Naive thymus-derived CD4-positive, alpha-beta T cell (primary cell): ENCODE results near the gene COQ4. TPM values are rescaled to one million over a fixed set of nuclear protein-coding genes. Genes with fewer than 3 reads are reported as not detected.

ENCODE experiments used
- ATAC-seq: fragments of 150-1000 bp; cut with Tn5 transposase; 2 replicates; pipeline ENCODE4 v1.10.0; 2021; ENCODE audit warnings: mild to moderate bottlenecking, moderate library complexity
- CTCF ChIA-PET: fragments of 350-600 bp; sonication (Branson Sonifier 250); formaldehyde crosslinking; loops from one replicate; lab custom pipeline; 2021; ENCODE audit warnings: antibody characterized with exemption; lab: Charles Lee
- POLR2A ChIA-PET: fragments of 350-600 bp; sonication (Branson Sonifier 250); formaldehyde crosslinking; loops from one replicate; lab custom pipeline; 2021; ENCODE audit warnings: antibody characterized with exemption, inconsistent platforms; lab: Charles Lee
- DNase-seq, 9 donors: peaks; one replicate each; pipeline versions ENCODE4 v3.0.0 to v3.0.0-alpha.2; 2020 to 2022; ENCODE audit warnings: mixed read lengths in 1 of 9
- H3K27ac ChIP-seq: one replicate; pipeline ENCODE4 v1.7.0; 2013; ENCODE audit warnings: mild to moderate bottlenecking, low read depth, low read length, moderate library complexity
- H3K27me3 ChIP-seq, 2 donors: one replicate each; pipeline ENCODE4 v1.7.0; 2013; ENCODE audit warnings: low read length in 2 of 2, mild to moderate bottlenecking in 2 of 2, moderate library complexity in 2 of 2; ENCODE audit not compliant: control insufficient read depth in 2 of 2, insufficient read depth in 2 of 2
- H3K36me3 ChIP-seq, 3 experiments: 1 replicate in 2 of 3; 2 replicates in 1 of 3; pipeline ENCODE4 v1.7.0; 2013; ENCODE audit warnings: low read length in 3 of 3, mild to moderate bottlenecking in 3 of 3, moderate library complexity in 1 of 3; ENCODE audit not compliant: insufficient read depth in 3 of 3, control insufficient read depth in 2 of 3
- H3K4me1 ChIP-seq, 2 donors: one replicate each; pipeline ENCODE4 v1.7.0; 2013; ENCODE audit warnings: low read length in 2 of 2, mild to moderate bottlenecking in 2 of 2, moderate library complexity in 1 of 2; ENCODE audit not compliant: control insufficient read depth in 2 of 2, insufficient read depth in 2 of 2
- H3K4me3 ChIP-seq: 2 replicates; pipeline ENCODE4 v1.7.0; 2013; ENCODE audit warnings: mild to moderate bottlenecking, low read length
- H3K9me3 ChIP-seq, 3 experiments: 1 replicate in 2 of 3; 2 replicates in 1 of 3; pipeline ENCODE4 v1.7.0; 2013; ENCODE audit warnings: low read length in 3 of 3; ENCODE audit not compliant: control insufficient read depth in 2 of 3
- H3K27ac Mint-ChIP-seq, 9 donors: one replicate each; pipeline ENCODE4 v1.8.0; 2020 to 2022; ENCODE audit warnings: mixed read lengths in 9 of 9, mild to moderate bottlenecking in 8 of 9, moderate library complexity in 5 of 9, inconsistent platforms in 2 of 9
- H3K27me3 Mint-ChIP-seq, 5 donors: one replicate each; pipeline ENCODE4 v1.8.0; 2021 to 2022; ENCODE audit warnings: mixed read lengths in 5 of 5, mild to moderate bottlenecking in 1 of 5
- H3K36me3 Mint-ChIP-seq, 5 donors: one replicate each; pipeline ENCODE4 v1.8.0; 2020 to 2022; ENCODE audit warnings: mixed read lengths in 5 of 5, mild to moderate bottlenecking in 3 of 5, inconsistent platforms in 1 of 5
- H3K4me1 Mint-ChIP-seq, 7 donors: one replicate each; pipeline ENCODE4 v1.8.0; 2020 to 2022; ENCODE audit warnings: mixed read lengths in 7 of 7, mild to moderate bottlenecking in 3 of 7, inconsistent platforms in 1 of 7
- H3K4me3 Mint-ChIP-seq, 10 donors: one replicate each; pipeline ENCODE4 v1.8.0; 2020 to 2022; ENCODE audit warnings: mild to moderate bottlenecking in 10 of 10, mixed read lengths in 10 of 10, moderate library complexity in 6 of 10, inconsistent platforms in 2 of 10
- H3K9me3 Mint-ChIP-seq, 11 donors: one replicate each; pipeline ENCODE4 v1.8.0; 2020 to 2022; ENCODE audit warnings: mixed read lengths in 11 of 11, mild to moderate bottlenecking in 4 of 11, inconsistent platforms in 1 of 11, moderate library complexity in 1 of 11
- intact Hi-C, 2 donors: fragments of 100-400 bp; cut with micrococcal nuclease; formaldehyde crosslinking; loops; one replicate each; pipeline ENCODE4 v1.15.1; 2023
- polyA plus RNA-seq, 2 donors: library from polyadenylated mRNA; unstranded; fragments of 300-500 nt; fragmentation: Illumina TruSeq; gene quantifications; one replicate each; pipeline ENCODE4 v1.2.3, GENCODE V29; 2021
- total RNA-seq, 6 experiments: library from RNA in 5 of 6; stranded (reverse) in 5 of 6; gene quantifications; 1 replicate in 5 of 6; 2 replicates in 1 of 6; pipeline ENCODE4 v1.2.3 and lab custom pipeline; 2021 to 2026

COQ4 gene
- total and polyA plus RNA-seq, 7 experiments from 2014 or later, result 29.6 to 47.2 (median 35.9) TPM

GRCh38 chr9:128286440-128286839 lies 36.2 kb upstream of the COQ4 start:
- ATAC-seq, result no peak
- intact Hi-C loops, result no loop called here
- H3K27me3 ChIP-seq, result no peaks in the 10 kb centered on the region
- no peaks in the 10 kb centered on the region for H3K9me3 ChIP-seq
- ChIA-PET POLR2A (interaction anchor here (1.2 kb wide), 1 partner anchor 23 kb away, joined by 3 read pairs; no protein-coding TSS in a partner anchor), CTCF (interaction anchor here (0.6 kb wide), 1 partner anchor 475 kb away, joined by 8 read pairs; no protein-coding TSS in a partner anchor)
- Mint-ChIP-seq H3K9me3 (no peaks in the 10 kb centered on the region), H3K36me3 (peaks cover 0 to 20% (median 4%) of the 10 kb centered on the region in 5 donors), H3K27ac (no peak overlapping the region), H3K4me1 (no peaks in the 10 kb centered on the region), H3K27me3 (no peaks in the 10 kb centered on the region), H3K4me3 (no peak overlapping the region)
- no peak overlapping the region for H3K4me3 ChIP-seq
- no peak overlapping the region for H3K27ac ChIP-seq
- H3K36me3 ChIP-seq, result peaks cover 0 to 29% (median 0%) of the 10 kb centered on the region in 3 experiments
- no peaks in the 10 kb centered on the region for H3K4me1 ChIP-seq
- no peak for DNase-seq

- H3K27me3 Mint-ChIP-seq, result no peaks in the 10 kb centered on the region
- Histone ChIP-seq H3K4me1 (no peaks in the 10 kb centered on the region), H3K36me3 (peaks cover 0 to 32% (median 0%) of the 10 kb centered on the region in 3 experiments), H3K27ac (no peak overlapping the region), H3K9me3 (no peaks in the 10 kb centered on the region), H3K27me3 (no peaks in the 10 kb centered on the region), H3K4me3 (no peak overlapping the region)
- H3K9me3 Mint-ChIP-seq, result no peaks in the 10 kb centered on the region
- no peaks in the 10 kb centered on the region for H3K4me1 Mint-ChIP-seq
- no peak overlapping the region for H3K4me3 Mint-ChIP-seq
- ATAC-seq (no peak), DNase-seq (no peak)
- CTCF ChIA-PET, result no interaction called here
- intact Hi-C loops, result no loop called here
- no peak overlapping the region for H3K27ac Mint-ChIP-seq
- POLR2A ChIA-PET, result no interaction called here
- H3K36me3 Mint-ChIP-seq, result peaks cover 0 to 20% (median 4%) of the 10 kb centered on the region in 5 donors
These were observed 34.2 kb upstream of the COQ4 start for GRCh38 chr9:128288273-128289004.

GRCh38 chr9:128292009-128292408 lies 30.6 kb upstream of the COQ4 start:
- no peak overlapping the region for H3K27ac ChIP-seq
- H3K9me3 Mint-ChIP-seq, result peaks cover 0 to 1% (median 0%) of the 10 kb centered on the region in 11 donors
- ChIA-PET POLR2A (interaction anchor here (0.8 kb wide), 1 partner anchor 49 kb away, joined by 4 read pairs; no protein-coding TSS in a partner anchor), CTCF (interaction anchor here (0.5 to 0.7 kb wide), 3 partner anchors 70 to 434 kb away, joined by 3 to 5 read pairs (median 4); no protein-coding TSS in a partner anchor)
- DNase-seq (no peak), ATAC-seq (no peak)
- no peaks in the 10 kb centered on the region for H3K4me1 ChIP-seq
- no peaks in the 10 kb centered on the region for H3K9me3 ChIP-seq
- H3K27me3 ChIP-seq, result no peaks in the 10 kb centered on the region
- H3K4me3 Mint-ChIP-seq, result no peak overlapping the region
- no peak overlapping the region for H3K4me3 ChIP-seq
- no peaks in the 10 kb centered on the region for H3K27me3 Mint-ChIP-seq
- intact Hi-C loops, result no loop called here
- peaks cover 0 to 18% (median 4%) of the 10 kb centered on the region in 5 donors for H3K36me3 Mint-ChIP-seq
- no peak overlapping the region for H3K27ac Mint-ChIP-seq
- H3K36me3 ChIP-seq, result peaks cover 0 to 13% (median 0%) of the 10 kb centered on the region in 3 experiments
- peaks cover 0 to 5% (median 4%) of the 10 kb centered on the region in 7 donors for H3K4me1 Mint-ChIP-seq

- Histone ChIP-seq H3K4me1 (no peaks in the 10 kb centered on the region), H3K9me3 (no peaks in the 10 kb centered on the region), H3K36me3 (peaks cover 0 to 10% (median 0%) of the 10 kb centered on the region in 3 experiments), H3K4me3 (no peak overlapping the region), H3K27me3 (no peaks in the 10 kb centered on the region), H3K27ac (no peak overlapping the region)
- peaks cover 0 to 1% (median 0%) of the 10 kb centered on the region in 11 donors for H3K9me3 Mint-ChIP-seq
- no peak overlapping the region for H3K27ac Mint-ChIP-seq
- intact Hi-C loops, result no loop called here
- H3K27me3 Mint-ChIP-seq, result no peaks in the 10 kb centered on the region
- peaks cover 0 to 15% (median 4%) of the 10 kb centered on the region in 5 donors for H3K36me3 Mint-ChIP-seq
- CTCF ChIA-PET, result no interaction called here
- H3K4me3 Mint-ChIP-seq, result no peak overlapping the region
- peaks cover 0 to 5% (median 4%) of the 10 kb centered on the region in 7 donors for H3K4me1 Mint-ChIP-seq
- POLR2A ChIA-PET, result interaction anchor here (0.6 kb wide), 1 partner anchor 83 kb away, joined by 3 read pairs; no protein-coding TSS in a partner anchor
- ATAC-seq (no peak), DNase-seq (no peak)
These were observed 29.5 kb upstream of the COQ4 start for GRCh38 chr9:128293091-128293490.

GRCh38 chr9:128294142-128294541 lies 28.5 kb upstream of the COQ4 start:
- H3K9me3 ChIP-seq, result no peaks in the 10 kb centered on the region
- no peaks in the 10 kb centered on the region for H3K27me3 ChIP-seq
- Mint-ChIP-seq H3K9me3 (peaks cover 0 to 1% (median 0%) of the 10 kb centered on the region in 11 donors), H3K27ac (no peak overlapping the region), H3K36me3 (peaks cover 0 to 5% (median under 1%) of the 10 kb centered on the region in 5 donors), H3K4me3 (no peak overlapping the region), H3K27me3 (no peaks in the 10 kb centered on the region), H3K4me1 (peaks cover 0 to 5% (median 4%) of the 10 kb centered on the region in 7 donors)
- no peak for ATAC-seq
- intact Hi-C loops, result loop anchor here in 1 of 2 donors (2.0 kb wide), 1 partner anchor 121 kb away; no protein-coding TSS in a partner anchor
- CTCF ChIA-PET, result interaction anchor here (0.6 to 0.7 kb wide), 3 partner anchors 109 to 295 kb away, joined by 3 to 7 read pairs (median 4); no protein-coding TSS in a partner anchor
- POLR2A ChIA-PET, result no interaction called here
- no peak for DNase-seq
- no peak overlapping the region for H3K27ac ChIP-seq
- peaks cover 0 to 4% (median 0%) of the 10 kb centered on the region in 3 experiments for H3K36me3 ChIP-seq
- no peaks in the 10 kb centered on the region for H3K4me1 ChIP-seq
- H3K4me3 ChIP-seq, result no peak overlapping the region

GRCh38 chr9:128296340-128297220 lies 26.1 kb upstream of the COQ4 start:
- peaks cover 0 to 4% (median 0%) of the 10 kb centered on the region in 5 donors for H3K36me3 Mint-ChIP-seq
- H3K27ac ChIP-seq, result no peak overlapping the region
- H3K27me3 Mint-ChIP-seq, result no peaks in the 10 kb centered on the region
- peaks cover 0 to 1% (median 0%) of the 10 kb centered on the region in 11 donors for H3K9me3 Mint-ChIP-seq
- ChIA-PET POLR2A (no interaction called here), CTCF (interaction anchor here (0.9 to 2.3 kb wide), 3 partner anchors 45 to 123 kb away, joined by 3 to 4 read pairs (median 4); no protein-coding TSS in a partner anchor)
- peaks cover 0 to 4% (median 0%) of the 10 kb centered on the region in 3 experiments for H3K36me3 ChIP-seq
- intact Hi-C loops, result no loop called here
- no peaks in the 10 kb centered on the region for H3K4me1 ChIP-seq
- no peaks in the 10 kb centered on the region for H3K9me3 ChIP-seq
- ATAC-seq (no peak), DNase-seq (no peak)
- H3K27me3 ChIP-seq, result no peaks in the 10 kb centered on the region
- H3K27ac Mint-ChIP-seq, result no peak overlapping the region
- no peak overlapping the region for H3K4me3 Mint-ChIP-seq
- peaks cover 0 to 5% (median 4%) of the 10 kb centered on the region in 7 donors for H3K4me1 Mint-ChIP-seq
- no peak overlapping the region for H3K4me3 ChIP-seq
